K562 (cell line): ENCODE measurements around the gene ACP5. TPM values are rescaled to one million over a fixed set of nuclear protein-coding genes. Genes with fewer than 3 reads are reported as not detected.
A peak's percentile ranks its signal among the peaks of the same experiment; 100 is the strongest.

Experiments
- ATAC-seq: fragments of 200-7000 bp; cut with Tn5 transposase; 3 replicates; pipeline ENCODE4 v1.9.1; 2020; ENCODE audit warnings: moderate library complexity
- BruUV-seq: library from RNA; stranded (reverse); fragments of 400-500 nt; replicated peaks from 2 replicates; lab custom pipeline; 2021; lab: Mats Ljungman, UMichigan
- CTCF ChIA-PET: fragments of 300-600 bp; formaldehyde crosslinking; extraction: SDS; loops from one replicate; lab custom pipeline; 2021; ENCODE audit warnings: low intra/inter-chr PET ratio; lab: Yijun Ruan, JAX
- POLR2A ChIA-PET: fragments of 300-600, 350-650 bp; sonication (Branson Sonifier 250); formaldehyde crosslinking; extraction: SDS; loops from one replicate; lab custom pipeline; 2021; ENCODE audit warnings: antibody characterized with exemption, inconsistent platforms; lab: Yijun Ruan, JAX
- DNase-seq, 4 experiments: peaks; one replicate each; pipeline versions ENCODE4 v3.0.0 to v3.0.0-alpha.2; 2011 to 2018; ENCODE audit warnings: low spot score in 3 of 4, mixed read lengths in 3 of 4; ENCODE audit errors: extremely low read depth in 1 of 4
- FAIRE-seq: peaks from 2 replicates; lab custom pipeline; 2011; peaks lifted over from hg19 to GRCh38; lab: Jason Lieb, UNC
- H2AFZ ChIP-seq: 2 replicates; pipeline ENCODE4 v1.6.0; 2011; ENCODE audit warnings: low read depth, low read length, control low read depth, inconsistent platforms
- H3K27ac ChIP-seq: fragments of 200-600 bp; 3 replicates; pipeline ENCODE4 v1.8.0; 2011; ENCODE audit warnings: low read depth, mild to moderate bottlenecking, control low read depth, inconsistent platforms, low read length, moderate library complexity, mixed read lengths; ENCODE audit errors: extremely low read depth
- H3K27me3 ChIP-seq, 2 experiments: fragments of 300-600 bp in 1 of 2; 2 replicates in 1 of 2; 3 replicates in 1 of 2; pipeline versions ENCODE4 v1.6.0 to v1.8.0; 2011; ENCODE audit warnings: inconsistent platforms in 2 of 2, low read length in 2 of 2, mild to moderate bottlenecking in 1 of 2, mixed read lengths in 1 of 2, moderate library complexity in 1 of 2; ENCODE audit not compliant: control insufficient read depth in 2 of 2, insufficient read depth in 2 of 2
- H3K36me3 ChIP-seq: fragments of 300-600 bp; 3 replicates; pipeline ENCODE4 v1.8.0; 2011; ENCODE audit warnings: mild to moderate bottlenecking, low read length, inconsistent platforms; ENCODE audit not compliant: control insufficient read depth, insufficient read depth
- H3K4me1 ChIP-seq, 2 experiments: fragments of 200-600 bp in 1 of 2; replicated peaks in 1 of 2; 2 replicates in 1 of 2; 3 replicates in 1 of 2; pipeline versions ENCODE4 v1.5.1 to v1.8.0; 2011; ENCODE audit warnings: inconsistent platforms in 2 of 2, low read length in 2 of 2, mild to moderate bottlenecking in 1 of 2, mixed read lengths in 1 of 2, moderate library complexity in 1 of 2; ENCODE audit not compliant: control insufficient read depth in 2 of 2, insufficient read depth in 2 of 2
- H3K4me2 ChIP-seq: 2 replicates; pipeline ENCODE4 v1.6.1; 2011; ENCODE audit warnings: low read length, control low read depth, inconsistent platforms, mixed read lengths; ENCODE audit not compliant: insufficient read depth
- H3K4me3 ChIP-seq: fragments of 200-600 bp; sonication (generic), shearing (Covaris generic); 2 replicates; pipeline ENCODE4 v1.5.1; 2016; ENCODE audit warnings: control low read depth, inconsistent platforms
- H3K79me2 ChIP-seq: fragments of 200-600 bp; 3 replicates; pipeline ENCODE4 v1.8.0; 2011; ENCODE audit warnings: low read length, inconsistent platforms; ENCODE audit not compliant: control insufficient read depth, insufficient read depth
- H3K9ac ChIP-seq, 2 experiments: 2 replicates each; pipeline versions ENCODE4 v1.6.0 to v1.6.1; 2011; ENCODE audit warnings: low read depth in 2 of 2, low read length in 2 of 2, control low read depth in 1 of 2, inconsistent platforms in 1 of 2, mild to moderate bottlenecking in 1 of 2, mixed read lengths in 1 of 2; ENCODE audit not compliant: insufficient read depth in 1 of 2
- H3K9me1 ChIP-seq: one replicate; pipeline ENCODE4 v1.6.0; 2011; ENCODE audit warnings: inconsistent platforms, mild to moderate bottlenecking, low read length, moderate library complexity; ENCODE audit not compliant: control insufficient read depth, insufficient read depth
- H3K9me3 ChIP-seq: replicated peaks from 2 replicates; pipeline ENCODE4 v1.5.1; 2011; ENCODE audit warnings: low read depth, low read length, inconsistent platforms; ENCODE audit not compliant: control insufficient read depth, insufficient read depth
- H4K20me1 ChIP-seq: replicated peaks from 2 replicates; pipeline ENCODE4 v1.6.1; 2011; ENCODE audit warnings: low read length, inconsistent platforms, mixed read lengths; ENCODE audit not compliant: control insufficient read depth, insufficient read depth
- BMI1 ChIP-seq: fragments of 150-350 bp; IDR thresholded peaks from 2 replicates; pipeline ENCODE4 v1.6.1; 2014; ENCODE audit warnings: low read length
- PHF8 ChIP-seq: fragments of 200-600 bp; sonication (generic); IDR thresholded peaks from 2 replicates; pipeline ENCODE4 v1.6.1; 2012; ENCODE audit warnings: mixed run types, mild to moderate bottlenecking, inconsistent platforms, low read length, moderate library complexity, borderline replicate concordance
- RBBP5 ChIP-seq: fragments of 200-600 bp; sonication (generic); IDR thresholded peaks from 2 replicates; pipeline ENCODE4 v1.6.1; 2012; ENCODE audit warnings: borderline replicate concordance, mild to moderate bottlenecking, low read length, control low read depth, inconsistent platforms; ENCODE audit not compliant: insufficient read depth, poor library complexity, severe bottlenecking
- ZC3H4 ChIP-seq: sonication (generic); formaldehyde crosslinking; IDR thresholded peaks from 2 replicates; pipeline ENCODE4 v1.9.0; 2021; ENCODE audit warnings: missing genetic modification reagents, borderline replicate concordance
- ZFPM2 ChIP-seq: fragments of 250-450 bp; sonication (Bioruptor Pico); IDR thresholded peaks from 2 replicates; pipeline ENCODE4 v1.5.1; 2022; ENCODE audit warnings: mild to moderate bottlenecking
- WGBS: fragments of 100-300 bp; shearing (Covaris generic); methylation state at CpG from one replicate; pipeline ENCODE4 v1.1.6; 2016; ENCODE audit warnings: low coverage, mixed read lengths; ENCODE audit not compliant: insufficient coverage; ENCODE audit errors: missing lambda C conversion rate; 5-methylcytosine and 5-hydroxymethylcytosine counted together
- in situ Hi-C: fragments of 300-500 bp; cut with MboI; formaldehyde crosslinking; loops from 4 replicates; pipeline ENCODE4 v1.15.0; 2018; ENCODE audit warnings: inconsistent platforms, mixed read lengths
- intact Hi-C: fragments of 100-400 bp; cut with micrococcal nuclease; formaldehyde crosslinking; loops from 2 replicates; pipeline ENCODE4 v1.14.2; 2022
- polyA plus RNA-seq, 8 experiments: library from polyadenylated mRNA; depleted of rRNA in 4 of 8; stranded (reverse) in 5 of 8; unstranded in 3 of 8; fragments of >200 nt; fragmentation: Nextera tagmentation in 2 of 8; fragmentation: Illumina TruSeq in 1 of 8; extraction: Ambion mirVana in 2 of 8; extraction: Trizol in 1 of 8; gene quantifications; 2 replicates each; pipeline versions ENCODE4 v1.2.1 to v1.2.3, GENCODE V29; 2011 to 2014; ENCODE audit warnings: inconsistent platforms in 1 of 8, missing spikeins in 1 of 8
- total RNA-seq, 7 experiments: library from RNA; depleted of rRNA in 6 of 7; stranded (reverse); fragments of >200 nt in 6 of 7; fragmentation: Illumina TruSeq in 2 of 7; extraction: Trizol in 2 of 7; gene quantifications; 2 replicates each; pipeline versions ENCODE4 v1.2.1 to v1.2.3, GENCODE V29; 2011 to 2021; ENCODE audit warnings: low replicate concordance in 1 of 7
- TF ChIP-seq, protein P1 (sequence below): fragments of 450-650 bp; IDR thresholded peaks from 2 replicates; pipeline ENCODE4 v1.6.1; 2016; ENCODE audit warnings: low read depth

The ACP5 gene
- total and polyA plus RNA-seq, 9 of the 15 experiments (the other 6 are each of a cell fraction or from before 2014, with no cell fraction given) = 0.06 to 1.1 (median 0.31) TPM; not detected in 1

DNA sequence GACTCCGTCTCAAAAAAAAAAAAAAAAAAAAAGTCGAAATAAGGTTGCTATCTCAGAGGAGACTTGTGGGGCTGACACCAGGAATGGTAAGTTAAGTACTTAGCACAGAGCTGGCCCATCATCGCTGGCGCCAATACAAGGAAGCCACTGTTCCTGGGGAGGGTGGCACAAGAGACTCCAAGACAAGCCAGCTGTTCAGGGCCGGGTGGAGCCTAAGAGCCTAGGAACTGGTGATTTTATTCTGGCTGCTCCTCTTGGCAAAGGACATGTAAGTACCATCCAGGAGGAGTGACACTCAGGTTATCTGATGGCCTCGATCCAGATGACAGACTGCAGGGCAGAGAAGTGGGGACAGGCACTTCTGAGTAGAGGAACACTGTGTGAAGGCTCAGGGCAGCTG lies 22.2 kb downstream of the ACP5 start:
- CTCF ChIA-PET = no interaction called here
- Histone ChIP-seq H3K9ac (peak overlapping the region in 1 of 2 experiments; percentile 55; a peak in 1 of 4 replicates), H3K36me3 (peaks cover 50% of the 10 kb centered on the region; the same call in 2 of the 3 replicates), H3K27ac (no peak overlapping the region), H3K4me3 (no peak overlapping the region), H3K9me1 (peaks cover 7% of the 10 kb centered on the region), H4K20me1 (peaks cover 13% of the 10 kb centered on the region; the same call in 1 of the 2 replicates), H3K9me3 (no peaks in the 10 kb centered on the region), H3K79me2 (peaks cover 50% of the 10 kb centered on the region), H3K4me2 (no peak overlapping the region), H3K27me3 (no peaks in the 10 kb centered on the region), H2AFZ (no peak overlapping the region), H3K4me1 (peaks cover 10 to 41% of the 10 kb centered on the region in 2 experiments; a peak in 4 of 5 replicates)
- ATAC-seq (no peak), FAIRE-seq (no peak), DNase-seq (no peak)
- no TSS peak for BruUV-seq
- TF ChIP-seq ZFPM2 (CRISPR knock-in tag) = no peak
- TF ChIP-seq, protein P1, sequence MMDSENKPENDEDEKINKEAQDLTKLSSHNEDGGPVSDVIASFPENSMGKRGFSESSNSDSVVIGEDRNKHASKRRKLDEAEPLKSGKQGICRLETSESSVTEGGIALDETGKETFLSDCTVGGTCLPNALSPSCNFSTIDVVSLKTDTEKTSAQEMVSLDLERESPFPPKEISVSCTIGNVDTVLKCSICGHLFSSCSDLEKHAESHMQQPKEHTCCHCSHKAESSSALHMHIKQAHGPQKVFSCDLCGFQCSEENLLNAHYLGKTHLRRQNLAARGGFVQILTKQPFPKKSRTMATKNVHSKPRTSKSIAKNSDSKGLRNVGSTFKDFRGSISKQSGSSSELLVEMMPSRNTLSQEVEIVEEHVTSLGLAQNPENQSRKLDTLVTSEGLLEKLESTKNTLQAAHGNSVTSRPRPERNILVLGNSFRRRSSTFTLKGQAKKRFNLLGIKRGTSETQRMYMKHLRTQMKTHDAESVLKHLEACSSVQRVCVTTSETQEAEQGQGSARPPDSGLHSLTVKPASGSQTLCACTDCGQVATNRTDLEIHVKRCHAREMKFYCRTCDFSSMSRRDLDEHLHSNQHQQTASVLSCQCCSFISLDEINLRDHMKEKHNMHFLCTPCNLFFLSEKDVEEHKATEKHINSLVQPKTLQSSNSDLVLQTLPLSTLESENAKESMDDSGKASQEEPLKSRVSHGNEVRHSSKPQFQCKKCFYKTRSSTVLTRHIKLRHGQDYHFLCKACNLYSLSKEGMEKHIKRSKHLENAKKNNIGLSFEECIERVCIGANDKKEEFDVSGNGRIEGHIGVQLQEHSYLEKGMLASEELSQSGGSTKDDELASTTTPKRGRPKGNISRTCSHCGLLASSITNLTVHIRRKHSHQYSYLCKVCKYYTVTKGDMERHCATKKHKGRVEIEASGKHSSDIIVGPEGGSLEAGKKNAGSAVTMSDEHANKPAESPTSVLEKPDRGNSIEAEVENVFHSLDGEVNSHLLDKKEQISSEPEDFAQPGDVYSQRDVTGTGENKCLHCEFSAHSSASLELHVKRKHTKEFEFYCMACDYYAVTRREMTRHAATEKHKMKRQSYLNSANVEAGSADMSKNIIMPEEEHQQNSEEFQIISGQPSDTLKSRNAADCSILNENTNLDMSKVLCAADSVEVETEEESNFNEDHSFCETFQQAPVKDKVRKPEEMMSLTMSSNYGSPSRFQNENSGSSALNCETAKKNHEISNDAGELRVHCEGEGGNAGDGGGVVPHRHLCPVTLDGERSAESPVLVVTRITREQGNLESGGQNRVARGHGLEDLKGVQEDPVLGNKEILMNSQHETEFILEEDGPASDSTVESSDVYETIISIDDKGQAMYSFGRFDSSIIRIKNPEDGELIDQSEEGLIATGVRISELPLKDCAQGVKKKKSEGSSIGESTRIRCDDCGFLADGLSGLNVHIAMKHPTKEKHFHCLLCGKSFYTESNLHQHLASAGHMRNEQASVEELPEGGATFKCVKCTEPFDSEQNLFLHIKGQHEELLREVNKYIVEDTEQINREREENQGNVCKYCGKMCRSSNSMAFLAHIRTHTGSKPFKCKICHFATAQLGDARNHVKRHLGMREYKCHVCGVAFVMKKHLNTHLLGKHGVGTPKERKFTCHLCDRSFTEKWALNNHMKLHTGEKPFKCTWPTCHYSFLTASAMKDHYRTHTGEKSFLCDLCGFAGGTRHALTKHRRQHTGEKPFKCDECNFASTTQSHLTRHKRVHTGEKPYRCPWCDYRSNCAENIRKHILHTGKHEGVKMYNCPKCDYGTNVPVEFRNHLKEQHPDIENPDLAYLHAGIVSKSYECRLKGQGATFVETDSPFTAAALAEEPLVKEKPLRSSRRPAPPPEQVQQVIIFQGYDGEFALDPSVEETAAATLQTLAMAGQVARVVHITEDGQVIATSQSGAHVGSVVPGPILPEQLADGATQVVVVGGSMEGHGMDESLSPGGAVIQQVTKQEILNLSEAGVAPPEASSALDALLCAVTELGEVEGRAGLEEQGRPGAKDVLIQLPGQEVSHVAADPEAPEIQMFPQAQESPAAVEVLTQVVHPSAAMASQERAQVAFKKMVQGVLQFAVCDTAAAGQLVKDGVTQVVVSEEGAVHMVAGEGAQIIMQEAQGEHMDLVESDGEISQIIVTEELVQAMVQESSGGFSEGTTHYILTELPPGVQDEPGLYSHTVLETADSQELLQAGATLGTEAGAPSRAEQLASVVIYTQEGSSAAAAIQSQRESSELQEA = no peak
- no peak for TF ChIP-seq PHF8
- no peak for TF ChIP-seq ZC3H4 (CRISPR knock-in tag)
- TF ChIP-seq RBBP5 = no peak
- no peak for TF ChIP-seq BMI1
- in situ Hi-C loops = no loop called here
- intact Hi-C loops = no loop called here
- POLR2A ChIA-PET = no interaction called here
- 82% methylated on average over 5 of the region's 6 CpGs for WGBS
